ENCODE results near the gene LRRC3C.

- TF ChIP-seq CTCF (IDR thresholded peaks at IDR 0.05; ENCODE audit: insufficient read depth, low read depth, low read length), result no peak
- TF ChIP-seq EZH2 (IDR thresholded peaks at IDR 0.05; ENCODE audit: insufficient read depth, low read length), result no peak
Measured at GRCh38 chr17:39981207-39981741, 53.7 kb downstream of the LRRC3C start.
